Left lung (tissue), 10 donors: ENCODE data around the gene SGF29. TPM values are rescaled to one million over a fixed set of nuclear protein-coding genes. Genes with fewer than 3 reads are reported as not detected.
"Not testable (repeated sequence)": the region's sequence is repeated elsewhere in the genome, so short reads cannot be mapped to it uniquely, and the experiment has no call there.

Experiments
- ATAC-seq: fragments of 200-7000 bp; cut with Tn5 transposase; one replicate; pipeline ENCODE4 v1.9.1; 2020; ENCODE audit warnings: moderate library complexity
- DNase-seq, 4 donors: peaks; one replicate each; pipeline ENCODE4 v3.0.0-alpha.2; 2013 to 2020
- H3K27ac ChIP-seq, 2 donors: fragments of 200-600 bp; sonication (generic) in 1 of 2; one replicate each; pipeline versions ENCODE4 v1.5.0 to v1.8.0; 2020 to 2021
- H3K27me3 ChIP-seq, 2 donors: fragments of 200-600 bp; sonication (generic) in 1 of 2; one replicate each; pipeline versions ENCODE4 v1.5.0 to v1.8.0; 2020 to 2021
- H3K36me3 ChIP-seq, 2 donors: fragments of 200-600 bp; sonication (generic) in 1 of 2; one replicate each; pipeline versions ENCODE4 v1.5.0 to v1.8.0; 2020 to 2021
- H3K4me1 ChIP-seq, 2 donors: fragments of 200-600 bp; one replicate each; pipeline ENCODE4 v1.8.0; 2021
- H3K4me3 ChIP-seq, 2 donors: fragments of 200-600 bp; sonication (generic) in 1 of 2; one replicate each; pipeline versions ENCODE4 v1.5.0 to v1.8.0; 2020 to 2021; ENCODE audit warnings: mild to moderate bottlenecking in 1 of 2
- H3K9me3 ChIP-seq, 2 donors: fragments of 200-600 bp; sonication (generic) in 1 of 2; one replicate each; pipeline versions ENCODE4 v1.5.0 to v1.8.0; 2020 to 2021
- CTCF ChIP-seq, 2 donors: fragments of 200-600 bp; sonication (generic) in 1 of 2; IDR thresholded peaks; one replicate each; pipeline versions ENCODE4 v1.5.0 to v1.8.0; 2021; ENCODE audit warnings: antibody characterized with exemption in 2 of 2
- intact Hi-C, 2 donors: fragments of 100-400 bp; cut with DNase I; formaldehyde crosslinking; loops; one replicate each; pipeline versions ENCODE4 v1.11.2 to v1.14.2; 2022
- polyA plus RNA-seq, 6 donors: library from polyadenylated mRNA; unstranded; fragments of 120-200 nt; gene quantifications; one replicate each; pipeline ENCODE4 v1.2.1, GENCODE V29; 2013; ENCODE audit not compliant: insufficient read length in 6 of 6
- total RNA-seq, 2 donors: library from RNA; stranded (reverse); fragmentation: NEBNext Ultra II Directional; extraction: Animal tissue kit (Norgen Biotek cat#: 25700); gene quantifications; one replicate each; pipeline ENCODE4 v1.2.1, GENCODE V29; 2021
- donor health status: DM: no; HTN: yes; CAD: no.
- donor health status: DM: no; HTN: no; CAD: no.

Gene SGF29
- total and polyA plus RNA-seq, 8 donors: 12.1 to 29.8 (median 21.8) TPM

DNA sequence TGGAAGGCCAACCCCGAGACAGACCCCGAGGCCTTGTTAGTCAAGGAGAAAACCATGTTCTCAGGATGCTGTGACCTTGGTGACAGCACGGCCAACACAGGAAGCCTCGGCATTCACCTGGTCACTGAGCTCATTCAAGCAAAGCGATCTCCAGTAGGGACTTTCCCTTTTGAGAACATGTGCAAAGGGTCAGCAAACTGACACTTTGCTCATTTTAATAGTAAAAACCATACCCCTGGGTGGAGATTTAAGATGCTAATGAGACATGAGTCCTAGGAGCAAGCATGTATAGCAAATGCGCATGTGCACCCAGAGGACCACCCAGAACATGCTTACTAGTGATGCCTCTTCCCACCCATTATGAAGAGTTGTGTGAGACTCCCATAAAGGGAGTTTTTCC is 48.8 kb downstream of the SGF29 start:
- H3K9me3 ChIP-seq: no peaks in the 10 kb centered on the region
- peaks cover 0 to 6% of the 10 kb centered on the region in 2 donors for H3K4me1 ChIP-seq
- TF ChIP-seq CTCF (IDR thresholded peaks at IDR 0.05): no peak
- H3K27me3 ChIP-seq: no peaks in the 10 kb centered on the region
- H3K4me3 ChIP-seq: no peak overlapping the region
- DNase-seq: no peak
- no peak for ATAC-seq
- intact Hi-C loops: no loop called here
- no peak overlapping the region for H3K27ac ChIP-seq
- peaks cover 0 to 10% of the 10 kb centered on the region in 2 donors for H3K36me3 ChIP-seq

- H3K27ac ChIP-seq: no peak overlapping the region
- intact Hi-C loops: no loop called here
- no peak for TF ChIP-seq CTCF (IDR thresholded peaks at IDR 0.05)
- no peak for DNase-seq
- no peaks in the 10 kb centered on the region for H3K27me3 ChIP-seq
- no peaks in the 10 kb centered on the region for H3K9me3 ChIP-seq
- no peak for ATAC-seq
- H3K4me1 ChIP-seq: no peaks in the 10 kb centered on the region
- H3K4me3 ChIP-seq: no peak overlapping the region
- H3K36me3 ChIP-seq: peaks cover 0 to 10% of the 10 kb centered on the region in 2 donors
Measured at GRCh38 chr16:28603381-28604185, 49.9 kb downstream of the SGF29 start.

DNA sequence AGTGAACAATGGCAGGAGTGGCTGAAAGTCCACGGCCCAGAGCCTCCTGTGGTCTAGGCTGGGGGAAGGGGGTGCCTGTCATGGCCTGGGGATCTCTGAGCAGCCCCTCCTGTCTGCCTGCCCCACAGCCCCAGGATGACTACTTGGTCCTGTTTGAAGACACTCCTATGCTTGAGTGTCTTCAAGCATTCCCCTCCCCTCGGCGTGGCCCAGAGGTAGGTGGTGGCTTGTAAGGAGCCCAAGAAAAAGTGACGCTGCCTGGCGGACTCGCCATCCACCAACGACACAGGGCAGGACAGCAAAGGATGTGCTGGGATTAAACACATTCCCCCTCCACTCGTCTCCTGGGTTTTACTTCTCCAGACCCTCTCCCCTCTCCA is 50.5 kb downstream of the SGF29 start:
- Histone ChIP-seq H3K9me3 (no peaks in the 10 kb centered on the region), H3K4me3 (no peak overlapping the region), H3K27me3 (no peaks in the 10 kb centered on the region), H3K4me1 (peaks cover 0 to 2% of the 10 kb centered on the region in 2 donors), H3K36me3 (peaks cover 0 to 10% of the 10 kb centered on the region in 2 donors), H3K27ac (no peak overlapping the region)
- ATAC-seq (no peak), DNase-seq (no peak)
- intact Hi-C loops: no loop called here
- TF ChIP-seq CTCF (IDR thresholded peaks at IDR 0.05): no peak

GRCh38 chr16:28606291-28607115 is 52.8 kb downstream of the SGF29 start:
- ATAC-seq (no peak), DNase-seq (no peak)
- Histone ChIP-seq H3K27me3 (no peaks in the 10 kb centered on the region), H3K4me1 (peaks cover 6 to 25% of the 10 kb centered on the region in 2 donors), H3K36me3 (peaks cover 0 to 10% of the 10 kb centered on the region in 2 donors), H3K9me3 (no peaks in the 10 kb centered on the region), H3K27ac (no peak overlapping the region), H3K4me3 (no peak overlapping the region)
- TF ChIP-seq CTCF (IDR thresholded peaks at IDR 0.05): no peak
- intact Hi-C loops: no loop called here

DNA sequence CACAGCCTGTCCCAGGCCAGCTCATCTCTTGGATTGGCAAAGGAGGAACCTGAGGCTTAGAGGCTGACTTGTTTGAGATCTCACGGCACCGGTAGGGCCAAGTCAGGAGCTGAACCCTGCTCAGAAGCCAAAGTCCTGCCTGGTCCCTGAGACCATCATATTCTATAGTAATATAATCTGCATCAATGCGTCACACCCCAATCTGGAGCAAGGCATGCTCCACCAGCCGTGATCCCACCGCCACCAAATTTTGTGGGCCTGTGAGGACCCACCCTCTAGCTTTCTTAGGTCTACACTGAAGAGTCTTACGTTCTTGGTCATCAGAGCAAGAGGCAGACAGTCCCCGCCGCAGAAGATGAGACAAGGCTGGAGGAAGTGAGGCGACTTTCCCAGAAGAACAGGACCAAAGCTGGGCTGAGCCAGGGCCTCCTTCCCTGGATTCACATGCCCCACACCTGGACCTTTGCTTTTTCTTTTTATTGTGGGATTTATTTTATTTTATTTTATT is 53.5 kb downstream of the SGF29 start:
- H3K27me3 ChIP-seq: no peaks in the 10 kb centered on the region
- DNase-seq: no peak
- no peak for ATAC-seq
- H3K27ac ChIP-seq: no peak overlapping the region
- H3K9me3 ChIP-seq: no peaks in the 10 kb centered on the region
- peaks cover 0 to 10% of the 10 kb centered on the region in 2 donors for H3K36me3 ChIP-seq
- intact Hi-C loops: no loop called here
- no peak for TF ChIP-seq CTCF (IDR thresholded peaks at IDR 0.05)
- peaks cover 6 to 25% of the 10 kb centered on the region in 2 donors for H3K4me1 ChIP-seq
- H3K4me3 ChIP-seq: no peak overlapping the region

- ATAC-seq, H3K36me3 ChIP-seq, H3K27me3 ChIP-seq, H3K27ac ChIP-seq, H3K4me3 ChIP-seq, DNase-seq, H3K9me3 ChIP-seq, intact Hi-C loops: not testable (repeated sequence)
- H3K4me1 ChIP-seq: peaks cover 6 to 25% of the 10 kb centered on the region in 2 donors
Measured at GRCh38 chr16:28607681-28608495, 54.2 kb downstream of the SGF29 start.

DNA sequence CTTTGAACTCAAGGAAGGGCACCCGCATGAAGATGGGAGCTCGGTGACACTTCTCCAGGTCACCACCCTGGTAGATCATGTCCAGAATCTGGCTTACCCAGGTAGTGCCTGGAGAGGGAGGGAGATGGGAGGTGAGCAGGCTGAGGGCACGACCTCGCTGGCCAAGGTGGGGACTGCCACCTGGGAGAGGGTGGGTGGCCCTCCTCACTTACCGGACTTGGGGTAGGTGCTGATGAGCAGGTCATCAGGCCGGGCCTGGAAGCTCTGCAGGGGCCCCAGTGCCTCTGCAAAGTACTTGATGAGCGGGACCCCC is 54.7 kb downstream of the SGF29 start:
- Histone ChIP-seq H3K27ac (peak overlapping the region in 1 of 2 donors; percentile 79), H3K4me1 (peaks cover 6 to 25% of the 10 kb centered on the region in 2 donors)
- ATAC-seq, intact Hi-C loops, H3K9me3 ChIP-seq, DNase-seq, H3K27me3 ChIP-seq, H3K36me3 ChIP-seq, H3K4me3 ChIP-seq: not testable (repeated sequence)
